Erythroblast (primary cell): ENCODE results near the gene TMEM258.

Experiments
- GATA1 ChIP-seq: IDR thresholded peaks from 2 replicates; pipeline ENCODE4 v1.6.1; 2011; ENCODE audit warnings: low read depth, mild to moderate bottlenecking, control low read depth, low read length, moderate library complexity
- POLR2A ChIP-seq: IDR thresholded peaks from 2 replicates; pipeline ENCODE4 v1.6.1; 2011; ENCODE audit warnings: mild to moderate bottlenecking, low read length

DNA sequence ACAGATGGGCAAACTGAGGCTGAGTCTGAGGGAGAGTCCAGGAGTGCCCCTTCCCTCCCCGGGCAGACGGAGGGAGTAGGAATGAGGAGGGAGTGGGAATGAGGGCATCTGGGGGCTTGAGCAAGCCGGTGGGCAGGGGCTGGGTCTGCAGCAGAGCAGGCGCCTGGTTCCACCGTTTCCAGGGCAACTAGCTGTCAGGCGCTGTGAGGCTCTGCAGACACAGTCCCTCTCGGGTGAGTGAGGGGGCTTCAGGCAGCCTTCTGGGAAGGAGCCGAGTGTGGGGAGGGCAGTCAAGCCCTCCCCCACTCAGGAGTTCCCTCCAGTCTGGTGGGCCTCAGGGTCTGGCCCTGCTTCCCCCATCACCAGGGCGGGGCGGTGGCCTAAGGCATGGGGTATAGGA is 19.0 kb downstream of the TMEM258 start:
- TF ChIP-seq POLR2A (no peak), GATA1 (no peak)
